PC-9 (cell line): ENCODE results near the gene TSPAN31.

Experiments
- CTCF ChIP-seq: fragments of 200-600 bp; sonication (generic); conservative IDR thresholded peaks from 2 replicates; pipeline ENCODE4 v1.6.1; 2017; ENCODE audit warnings: mixed run types, antibody characterized with exemption, mild to moderate bottlenecking, moderate library complexity
- EZH2 ChIP-seq: fragments of 200-600 bp; sonication (generic); IDR thresholded peaks from 2 replicates; pipeline ENCODE4 v1.8.0; 2017; ENCODE audit warnings: antibody characterized with exemption, low read depth

GRCh38 chr12:57733928-57734327 lies 10.9 kb upstream of the TSPAN31 start:
- no peak for TF ChIP-seq CTCF
- TF ChIP-seq EZH2, result no peak
